ENCODE measurements around the gene TYK2.
"Not testable (repeated sequence)": the region's sequence is repeated elsewhere in the genome, so short reads cannot be mapped to it uniquely, and the experiment has no call there.

The TYK2 gene

DNA sequence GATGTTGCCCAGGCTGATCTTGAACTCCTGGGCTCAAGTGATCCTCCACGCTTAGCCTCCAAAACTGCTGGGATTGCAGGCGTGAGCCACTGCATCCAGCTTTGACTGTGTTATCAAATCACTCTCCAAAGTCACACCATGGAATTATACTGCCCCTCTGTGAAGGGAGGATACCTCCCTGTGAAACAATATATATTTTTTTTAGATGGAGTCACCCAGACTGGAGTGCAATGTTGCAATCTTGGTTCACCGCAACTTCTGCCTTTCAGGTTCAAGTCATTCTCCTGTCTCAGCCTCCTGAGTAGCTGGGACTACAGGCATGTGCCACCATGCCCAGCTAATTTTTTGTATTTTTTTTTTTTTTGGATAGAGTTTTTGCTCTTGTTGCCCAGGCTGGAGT, 7.7 kb downstream of the TYK2 start:
- no peak for DNase-seq (ENCODE audit: low read depth)

- no peak for DNase-seq (ENCODE audit: low read depth)
Observed at GRCh38 chr19:10368101-10368803, 12.1 kb downstream of the TYK2 start.

DNA sequence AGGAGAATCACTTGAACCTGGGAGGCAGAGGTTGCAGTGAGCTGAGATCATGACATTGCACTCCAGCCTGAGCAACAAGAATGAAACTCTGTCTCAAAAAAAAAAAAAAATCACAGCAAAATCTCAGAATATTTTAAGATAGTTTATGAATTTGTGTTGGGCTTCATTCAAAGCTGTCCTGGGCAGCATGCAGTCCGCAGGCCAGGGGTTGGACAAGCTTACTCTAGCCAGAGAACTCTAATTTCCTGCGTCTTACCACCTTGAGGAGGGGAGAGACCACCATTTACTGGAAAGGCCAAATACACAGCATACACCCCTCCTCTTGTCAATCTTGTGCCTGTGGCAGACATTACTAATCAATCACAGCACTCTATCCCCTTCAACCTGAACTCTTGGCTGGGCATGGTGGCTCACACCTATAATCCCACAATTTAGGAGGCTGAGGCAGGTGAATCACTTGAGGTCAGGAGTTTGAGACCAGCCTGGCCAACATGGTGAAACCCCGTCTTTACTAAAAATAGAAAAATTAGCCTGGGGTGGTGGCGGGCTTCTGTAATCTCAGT, 13.3 kb downstream of the TYK2 start:
- not testable (repeated sequence) for DNase-seq (ENCODE audit: low read depth)

DNA sequence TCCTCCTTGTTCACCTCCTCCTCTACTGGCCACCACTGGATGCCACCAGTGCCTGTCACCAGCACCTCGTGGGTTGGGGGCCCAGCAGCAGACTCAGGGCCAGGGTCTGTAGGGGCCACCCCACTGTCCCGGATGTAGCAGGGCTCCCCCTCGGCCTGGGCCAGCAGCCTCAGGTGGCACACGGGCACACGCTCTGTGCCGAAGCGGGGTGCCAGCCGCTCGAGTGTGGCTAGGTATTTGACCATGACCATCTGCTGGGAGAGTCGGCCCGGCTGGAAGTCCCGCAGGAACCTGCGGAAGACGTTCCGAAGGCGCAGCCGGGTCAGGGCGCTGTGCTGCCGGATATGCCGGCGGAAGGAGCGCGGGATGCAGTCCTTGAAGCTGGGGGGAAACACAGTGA, 14.9 kb downstream of the TYK2 start:
- DNase-seq (ENCODE audit: low read depth), result no peak

- DNase-seq (ENCODE audit: low read depth), result no peak
Observed at GRCh38 chr19:10364644-10365043, 15.7 kb downstream of the TYK2 start.

- no peak for DNase-seq (ENCODE audit: low read depth)
Observed at GRCh38 chr19:10363789-10364281, 16.5 kb downstream of the TYK2 start.

DNA sequence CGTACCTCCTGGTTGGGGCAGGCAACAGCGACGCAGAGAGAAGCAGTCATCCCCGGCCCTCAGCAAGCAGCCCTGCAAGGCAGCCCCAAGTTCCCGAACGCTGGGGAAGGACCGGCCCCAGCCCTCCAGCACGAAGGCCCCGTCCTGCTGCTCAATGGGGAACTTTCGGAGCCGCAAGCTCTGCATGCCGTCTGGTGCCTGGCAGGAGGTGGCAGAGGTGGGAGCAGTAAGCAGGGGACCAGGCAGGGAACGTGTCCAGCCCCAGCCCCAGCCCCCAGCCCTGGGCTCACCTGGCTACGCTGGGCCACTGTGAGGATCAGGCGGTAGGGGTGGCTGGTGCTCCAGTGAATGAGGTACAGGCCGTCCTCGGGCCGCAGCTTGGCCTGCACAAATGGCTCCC, 18.1 kb downstream of the TYK2 start:
- no peak for DNase-seq (ENCODE audit: low read depth)

DNA sequence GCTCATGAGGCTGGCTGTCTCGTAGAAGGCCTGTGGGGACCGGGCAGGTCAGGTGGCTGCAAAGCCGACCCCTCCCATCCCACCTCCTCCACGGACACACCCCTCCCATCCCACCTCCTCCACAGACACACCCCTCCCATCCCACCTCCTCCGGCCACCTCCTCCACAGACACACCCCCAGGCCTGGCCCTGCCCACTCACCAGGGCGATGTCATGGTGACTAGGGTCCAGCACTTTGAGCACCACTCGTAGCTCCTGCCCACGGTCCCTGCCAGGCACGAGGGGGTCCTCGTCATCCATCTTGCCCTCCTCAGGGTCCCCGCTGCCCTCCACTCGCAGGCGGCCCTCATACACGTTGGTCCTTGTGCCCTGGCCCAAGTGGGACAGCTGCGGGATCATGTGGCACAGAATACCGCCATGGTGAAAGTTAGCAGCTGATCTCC, 18.8 kb downstream of the TYK2 start:
- no peak for DNase-seq (ENCODE audit: low read depth)

DNA sequence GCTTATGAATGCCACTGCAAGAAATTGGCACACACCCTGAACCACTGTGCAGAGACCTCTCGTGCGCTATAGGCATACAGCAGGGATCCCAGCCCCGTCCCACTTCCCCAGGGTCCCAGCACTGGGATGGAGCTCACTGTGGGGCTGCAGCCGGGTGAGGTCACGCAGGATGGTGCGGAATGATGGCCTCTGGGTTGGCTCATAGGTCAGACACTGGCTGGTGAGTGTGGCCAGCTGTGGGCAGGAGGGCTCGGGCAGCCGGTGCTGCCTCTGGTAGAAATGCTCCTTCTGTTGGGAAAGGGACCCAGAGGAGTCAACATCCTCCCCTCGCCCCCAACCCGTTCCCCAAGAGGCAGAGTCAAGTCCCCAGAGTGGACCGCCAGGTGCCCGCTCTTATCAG, 23.9 kb downstream of the TYK2 start:
- no peak for DNase-seq (ENCODE audit: low read depth)

GRCh38 chr19:10353793-10354391, 26.5 kb downstream of the TYK2 start:
- DNase-seq (ENCODE audit: low read depth), result peak; percentile 47

DNA sequence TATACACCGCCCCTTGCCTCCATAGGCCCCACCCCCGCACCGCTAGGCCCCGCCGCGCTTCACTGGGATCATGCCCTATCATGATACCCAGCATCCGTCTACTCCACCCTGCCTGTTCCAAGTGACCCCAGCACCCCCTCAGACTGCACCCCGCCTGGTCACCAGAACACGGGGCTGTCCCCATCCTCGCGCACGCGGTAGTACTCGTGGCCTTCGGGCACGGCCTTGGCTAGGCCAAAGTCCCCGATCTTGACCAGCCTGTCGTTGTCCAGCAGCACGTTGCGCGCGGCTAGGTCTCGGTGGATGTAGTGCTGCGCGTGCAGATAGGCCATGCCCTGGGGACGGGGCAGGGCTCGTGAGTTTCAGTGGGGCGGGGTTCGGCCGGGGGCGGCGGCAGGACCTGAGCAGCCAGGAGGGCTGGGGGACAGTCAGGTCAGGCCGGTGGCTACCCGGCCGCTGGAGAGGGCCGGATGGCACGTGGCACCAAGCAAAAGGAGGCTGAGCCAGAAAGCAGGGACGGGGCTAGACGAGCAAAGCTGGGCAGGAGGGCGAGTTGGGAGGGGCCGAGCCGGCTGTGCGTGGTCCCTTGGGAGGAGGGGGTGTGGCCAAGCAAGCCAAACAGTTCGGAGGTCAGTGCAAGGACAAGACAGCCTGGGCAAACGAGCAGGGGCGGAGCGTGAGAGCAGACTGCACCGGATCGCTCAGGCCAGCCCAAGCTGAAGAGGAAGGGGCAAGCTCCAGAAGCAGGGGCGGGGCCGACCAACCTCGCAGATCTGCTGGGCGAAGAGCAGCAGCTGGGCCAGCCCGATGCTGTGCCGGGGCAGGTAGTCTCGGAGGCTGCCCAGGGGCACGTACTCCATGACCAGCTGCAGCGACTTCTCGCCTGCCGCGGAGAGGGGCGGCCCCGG, 27.4 kb downstream of the TYK2 start:
- no peak for DNase-seq (ENCODE audit: low read depth)

DNA sequence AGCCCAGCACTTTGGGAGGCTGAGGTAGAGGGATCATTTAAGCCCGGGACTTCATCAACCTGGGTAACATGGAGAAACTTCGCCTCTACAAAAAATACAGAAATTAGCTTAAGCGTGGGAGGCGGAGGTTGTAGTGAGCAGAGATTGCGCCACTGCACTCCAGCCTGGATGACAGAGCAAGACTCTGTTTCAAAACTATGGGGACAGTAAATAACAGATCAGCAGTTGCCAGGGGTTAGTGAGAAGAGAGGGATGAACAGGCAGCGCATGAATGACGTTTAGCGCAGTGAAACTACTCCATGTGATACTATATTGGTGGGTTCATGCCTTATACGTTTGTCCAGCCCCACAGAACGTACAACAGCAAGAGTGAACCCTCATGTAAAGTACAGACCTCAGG, 33.9 kb downstream of the TYK2 start:
- DNase-seq (ENCODE audit: low read depth), result peak; percentile 62

GRCh38 chr19:10344780-10345179, 35.6 kb downstream of the TYK2 start:
- no peak for DNase-seq (ENCODE audit: low read depth)

- DNase-seq (ENCODE audit: low read depth), result no peak
Observed at GRCh38 chr19:10343495-10343894, 36.9 kb downstream of the TYK2 start.

GRCh38 chr19:10339977-10340376, 40.4 kb downstream of the TYK2 start:
- DNase-seq (ENCODE audit: low read depth), result no peak

DNA sequence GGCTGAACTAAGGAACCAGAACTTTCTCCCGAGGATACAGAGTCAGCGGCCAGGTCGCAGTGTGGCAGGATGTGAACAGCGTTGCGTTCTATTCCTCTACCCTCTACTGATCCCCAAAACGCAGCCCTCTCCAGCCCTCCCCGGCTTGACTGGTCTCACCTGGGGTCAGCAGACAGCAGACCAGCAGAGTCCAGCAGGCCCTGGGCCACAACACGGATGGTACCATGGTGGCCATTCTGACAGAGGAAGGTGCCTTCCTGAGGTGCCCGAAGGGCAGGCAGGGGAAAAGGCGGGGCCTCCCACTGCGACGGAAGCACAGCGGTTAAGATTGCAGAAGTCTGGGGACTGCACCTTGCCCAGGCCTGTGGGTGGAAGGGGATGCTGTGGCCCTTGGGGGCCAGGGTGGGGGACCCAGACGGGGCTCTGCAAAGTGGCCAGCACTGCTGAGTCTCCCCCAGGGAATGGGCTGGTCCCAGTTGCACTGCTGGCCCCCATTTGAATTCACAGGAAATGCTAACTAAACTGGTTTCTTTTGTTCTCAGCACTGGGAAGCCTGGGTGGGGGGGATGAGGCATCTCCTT, 40.9 kb downstream of the TYK2 start, which contains the start of gene ICAM3:
Gene ICAM3, minus strand, starts transcription at position 245 of the 581 bp plus-strand sequence. Its CDS starts 10 bp downstream, at position 235.
- DNase-seq (ENCODE audit: low read depth), result no peak

- no peak for DNase-seq (ENCODE audit: low read depth)
Observed at GRCh38 chr19:10338940-10339339, 41.4 kb downstream of the TYK2 start.

GRCh38 chr19:10336725-10337124, 43.6 kb downstream of the TYK2 start:
- not testable (repeated sequence) for DNase-seq (ENCODE audit: low read depth)

DNA sequence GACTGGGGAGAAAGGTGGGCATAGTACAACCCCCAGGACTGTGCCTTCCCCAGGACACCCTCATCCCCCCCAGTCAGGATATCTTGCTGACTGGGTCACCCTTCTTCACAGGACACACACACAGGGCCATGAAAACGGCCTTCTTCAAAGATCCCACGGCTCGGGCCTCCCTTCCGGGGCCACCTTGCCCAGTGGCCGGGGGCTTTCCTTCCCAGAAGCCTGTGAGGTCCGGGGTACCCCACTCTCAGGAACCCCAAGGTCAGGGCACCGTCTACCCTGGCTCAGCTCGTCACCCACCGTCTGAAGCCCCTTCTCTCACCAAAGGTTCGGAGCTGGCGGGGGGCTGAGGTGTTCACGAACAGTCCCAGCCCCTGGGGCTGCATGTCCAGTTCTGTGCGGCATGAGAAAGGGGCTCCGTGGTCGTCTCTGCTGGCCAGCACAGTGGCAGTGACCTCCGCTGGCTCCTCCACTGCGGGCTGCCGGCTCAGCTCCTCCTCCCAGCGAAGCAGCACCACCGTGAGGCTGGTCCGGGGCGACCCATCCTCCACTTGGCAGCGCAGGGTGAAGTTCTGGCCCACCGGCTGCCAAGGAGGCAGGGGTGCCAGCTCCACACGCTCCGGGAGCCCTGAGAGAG, 44.9 kb downstream of the TYK2 start:
- DNase-seq (ENCODE audit: low read depth), result no peak

DNA sequence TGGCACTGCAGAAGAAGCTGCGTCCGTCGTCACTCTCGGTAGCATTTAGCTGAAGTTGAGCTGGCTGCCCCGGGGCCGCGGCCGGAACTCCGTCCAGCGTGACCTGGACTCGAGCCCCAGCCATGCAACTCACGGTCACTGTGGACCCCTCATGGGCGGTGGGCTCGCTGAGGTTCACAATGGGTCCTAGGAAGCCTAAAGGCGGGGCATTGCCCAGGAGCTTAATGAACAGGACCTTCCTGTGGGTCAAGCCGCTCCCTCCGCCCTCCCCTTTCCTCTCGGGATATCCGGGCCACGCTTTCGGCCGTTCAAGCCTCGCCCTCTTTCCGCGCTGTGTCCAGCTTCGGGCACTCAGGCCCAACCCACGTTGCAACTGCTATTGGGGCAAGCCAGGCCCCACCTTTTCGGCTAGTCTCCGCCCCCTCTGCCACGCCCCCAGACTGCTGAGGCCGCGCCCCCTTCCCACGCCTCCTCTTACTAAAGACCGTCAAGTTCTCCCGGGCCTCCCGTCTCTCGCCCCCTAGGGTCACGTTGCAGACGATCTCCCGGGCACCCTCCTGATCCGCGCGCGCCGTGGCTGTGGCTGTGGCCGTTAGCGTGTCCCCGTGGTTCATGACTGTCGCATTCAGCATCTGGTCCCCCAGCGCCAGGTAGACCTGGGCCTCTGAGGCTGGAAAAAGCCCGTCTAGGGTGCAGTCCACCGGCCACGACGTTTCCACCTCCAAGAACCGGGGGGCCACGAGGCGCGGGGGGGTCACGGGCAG, 45.6 kb downstream of the TYK2 start:
- DNase-seq (ENCODE audit: low read depth), result peak; percentile 94

Data from amniotic epithelial cell (primary cell).